ENCODE measurements around the gene OR5H1.
"Not testable (repeated sequence)": the region's sequence is repeated elsewhere in the genome, so short reads cannot be mapped to it uniquely, and the experiment has no call there.

Gene OR5H1

DNA sequence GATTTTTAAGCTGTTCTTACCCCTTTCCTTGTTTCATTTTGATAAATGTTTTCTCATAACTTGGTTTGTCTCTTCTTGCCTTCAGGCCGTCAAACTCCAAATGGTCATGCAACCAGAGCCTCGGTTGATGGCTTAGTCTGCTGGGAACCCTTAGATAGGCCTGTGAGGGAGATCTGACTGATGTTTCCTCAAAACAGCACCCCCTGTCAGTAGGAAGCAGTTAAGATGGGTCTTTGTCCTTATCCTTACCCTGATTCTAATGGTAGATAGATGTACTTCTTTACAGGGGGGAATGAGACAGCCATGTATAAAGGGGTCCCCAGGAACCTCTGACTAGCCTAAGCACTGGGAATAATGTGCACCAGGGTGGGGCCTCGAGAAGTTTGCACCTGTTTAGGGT lies 16.3 kb upstream of the OR5H1 start:
- peak; percentile 9 for DNase-seq (ENCODE audit: low read depth)

DNA sequence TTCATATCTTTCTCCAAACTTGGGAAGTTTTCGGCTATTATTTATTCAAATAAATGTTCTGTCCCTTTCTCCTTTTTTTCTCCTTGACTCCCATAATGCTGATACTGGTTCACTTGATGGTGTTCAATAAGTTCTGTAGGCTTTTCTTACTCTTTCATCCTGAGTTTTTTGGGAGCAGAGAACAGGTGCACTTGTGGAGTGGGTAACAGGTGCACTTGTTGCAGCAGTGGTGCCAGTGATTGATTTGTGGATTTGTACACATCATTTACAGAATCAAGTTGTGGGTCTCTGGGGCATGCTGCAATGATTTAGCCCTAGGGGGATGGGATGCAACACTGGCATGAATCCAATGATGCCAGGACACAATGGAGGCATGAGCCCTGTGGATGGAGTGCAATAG lies 14.8 kb upstream of the OR5H1 start:
- no peak for DNase-seq (ENCODE audit: low read depth)
- no peak for TF ChIP-seq CTCF (IDR thresholded peaks at IDR 0.05; ENCODE audit: insufficient read depth, low read depth, low read length, missing control alignments)
- H3K4me3 ChIP-seq (ENCODE audit: low read depth, low read length), result no peak overlapping the region

More for the DNA sequence above, 16.3 kb upstream of the OR5H1 start:
- no peak for TF ChIP-seq CTCF (IDR thresholded peaks at IDR 0.05; ENCODE audit: insufficient read depth, low read depth, low read length, missing control alignments)
- H3K4me3 ChIP-seq (ENCODE audit: low read depth, low read length), result no peak overlapping the region

GRCh38 chr3:98136631-98137030 lies 6.1 kb downstream of the OR5H1 start:
- H3K4me3 ChIP-seq (ENCODE audit: low read depth, low read length), result no peak overlapping the region
- DNase-seq (ENCODE audit: low read depth), result no peak
- no peak for TF ChIP-seq CTCF (IDR thresholded peaks at IDR 0.05; ENCODE audit: insufficient read depth, low read depth, low read length, missing control alignments)

DNA sequence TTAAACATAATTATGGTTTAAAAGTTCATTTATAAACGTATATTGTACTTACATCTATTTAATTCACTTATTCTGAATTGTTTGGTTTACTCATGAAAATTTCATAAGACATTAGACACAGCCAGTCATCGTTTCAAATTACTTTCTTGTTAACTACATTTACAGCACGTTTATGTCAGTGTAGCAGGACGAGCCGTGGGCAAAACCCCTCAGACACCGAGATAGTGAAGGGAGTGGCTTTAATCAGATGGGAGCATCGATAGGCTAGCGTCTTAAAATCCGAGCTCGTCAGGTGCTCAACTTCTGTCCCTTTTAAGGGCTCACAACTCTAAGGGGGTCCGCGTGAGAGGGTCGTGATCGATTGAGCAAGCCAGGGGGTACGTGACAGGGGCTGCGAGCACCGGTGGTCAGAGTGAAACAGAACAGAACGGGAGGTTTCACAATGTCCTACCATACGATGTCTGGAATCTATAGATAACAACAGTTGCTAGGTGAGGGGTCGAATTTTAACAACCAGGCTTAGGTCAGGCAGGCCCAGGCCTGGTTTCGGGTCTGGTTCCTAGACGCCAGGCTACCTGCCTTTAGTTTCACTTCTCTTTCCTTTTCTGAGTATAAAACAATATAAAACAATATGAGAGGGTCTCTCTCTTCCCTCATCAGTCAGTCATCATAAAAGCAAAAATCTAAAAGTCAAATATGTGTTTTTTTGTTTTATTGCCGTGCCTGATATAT lies 7.5 kb downstream of the OR5H1 start:
- not testable (repeated sequence) for H3K4me3 ChIP-seq (ENCODE audit: low read depth, low read length)
- peak; percentile 44 for DNase-seq (ENCODE audit: low read depth)

GRCh38 chr3:98140531-98140930 lies 10.0 kb downstream of the OR5H1 start:
- no peak overlapping the region for H3K4me3 ChIP-seq (ENCODE audit: low read depth, low read length)
- DNase-seq (ENCODE audit: low read depth), result no peak
- TF ChIP-seq CTCF (IDR thresholded peaks at IDR 0.05; ENCODE audit: insufficient read depth, low read depth, low read length, missing control alignments), result no peak

GRCh38 chr3:98147179-98147578 lies 16.7 kb downstream of the OR5H1 start, which contains the start of gene OR5H14:
Gene OR5H14, plus strand, starts transcription at chr3:98147479. Its CDS starts 1,907 bp downstream, at chr3:98149386.
- H3K4me3 ChIP-seq (ENCODE audit: low read depth, low read length), result no peak within 1 kb of the TSS
- no peak for TF ChIP-seq CTCF (IDR thresholded peaks at IDR 0.05; ENCODE audit: insufficient read depth, low read depth, low read length, missing control alignments)
- DNase-seq (ENCODE audit: low read depth), result no peak

DNA sequence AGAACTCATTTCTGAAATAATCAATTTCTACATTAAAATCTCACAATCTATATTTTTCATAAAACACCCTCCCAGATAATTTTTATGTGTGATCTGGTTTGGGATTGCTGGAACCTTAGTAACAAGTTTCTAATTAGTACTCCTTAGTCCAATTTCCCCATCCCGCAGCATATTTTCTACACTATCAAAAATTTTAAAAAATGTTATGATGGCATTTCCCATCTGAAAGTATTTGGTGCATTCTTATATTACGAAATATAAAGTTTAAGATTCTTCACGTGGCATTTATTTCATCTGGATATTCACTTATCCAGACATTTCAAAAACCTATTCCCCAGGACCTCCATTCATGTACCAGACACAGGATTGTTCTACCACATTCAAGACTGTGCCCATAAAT lies 18.2 kb downstream of the OR5H1 start:
- no peak overlapping the region for H3K4me3 ChIP-seq (ENCODE audit: low read depth, low read length)
- no peak for TF ChIP-seq CTCF (IDR thresholded peaks at IDR 0.05; ENCODE audit: insufficient read depth, low read depth, low read length, missing control alignments)
- DNase-seq (ENCODE audit: low read depth), result no peak

DNA sequence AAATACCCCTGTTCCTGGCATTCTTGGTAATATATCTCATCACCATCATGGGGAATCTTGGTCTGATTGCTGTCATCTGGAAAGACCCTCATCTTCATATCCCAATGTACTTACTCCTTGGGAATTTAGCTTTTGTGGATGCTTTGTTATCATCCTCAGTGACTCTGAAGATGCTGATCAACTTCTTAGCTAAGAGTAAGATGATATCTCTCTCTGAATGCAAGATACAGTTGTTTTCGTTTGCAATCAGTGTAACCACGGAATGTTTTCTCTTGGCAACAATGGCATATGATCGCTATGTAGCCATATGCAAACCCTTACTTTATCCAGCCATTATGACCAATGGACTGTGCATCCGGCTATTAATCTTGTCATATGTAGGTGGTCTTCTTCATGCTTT lies 18.9 kb downstream of the OR5H1 start:
- not testable (repeated sequence) for DNase-seq (ENCODE audit: low read depth); H3K4me3 ChIP-seq (ENCODE audit: low read depth, low read length)
